ENCODE results near the gene TEDDM1.
"Not testable (repeated sequence)": the region's sequence is repeated elsewhere in the genome, so short reads cannot be mapped to it uniquely, and the experiment has no call there.

TEDDM1 gene

DNA sequence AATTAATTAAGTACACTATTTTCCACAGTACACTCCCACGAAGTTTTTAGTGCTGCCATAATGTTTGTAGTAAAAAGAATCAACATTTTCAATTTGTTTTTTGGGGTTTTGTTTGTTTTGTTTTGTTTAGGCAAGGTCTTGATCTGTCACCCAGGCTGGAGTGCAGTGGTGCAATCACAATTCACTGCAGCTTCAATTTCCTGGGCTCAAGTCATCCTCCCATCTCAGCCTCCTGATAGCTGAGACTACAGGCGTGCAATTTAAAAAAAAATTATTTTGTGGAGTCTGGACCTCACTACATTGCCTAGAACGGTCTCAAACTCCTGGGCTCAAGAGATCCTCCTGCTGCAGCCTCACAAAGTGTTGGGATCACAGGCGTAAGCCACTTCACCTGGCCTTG, 20.3 kb downstream of the TEDDM1 start:
- 0 out of 2 replicates have a peak, but pooled peaks cover under 1% of the 10 kb centered on the region for H3K79me2 ChIP-seq (ENCODE audit: insufficient read depth, low read length)

DNA sequence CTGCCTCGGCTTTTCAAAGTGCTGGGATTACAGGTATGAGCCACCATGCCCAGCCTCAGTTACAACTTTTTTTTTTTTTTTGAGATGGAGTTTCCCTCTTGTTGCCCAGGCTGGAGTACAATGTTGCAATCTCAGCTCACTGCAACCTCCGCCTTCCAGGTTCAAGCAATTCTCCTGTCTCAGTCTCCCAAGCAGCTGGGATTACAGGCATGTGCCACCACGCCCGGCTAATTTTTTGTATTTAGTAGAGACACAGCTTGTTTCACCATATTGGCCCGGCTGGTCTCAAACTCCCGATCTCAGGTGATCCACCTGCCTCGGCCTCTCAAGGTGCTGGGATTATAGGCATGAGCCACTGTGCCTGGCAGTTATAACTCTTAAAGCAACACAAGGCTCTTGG, 20.7 kb downstream of the TEDDM1 start:
- H3K27ac ChIP-seq (ENCODE audit: low read length); DNase-seq: not testable (repeated sequence)

More for the DNA sequence above, 20.3 kb downstream of the TEDDM1 start:
- H3K36me3 ChIP-seq (ENCODE audit: insufficient read depth, low read length) = peaks cover 32% of the 10 kb centered on the region
- no peak overlapping the region for H2AFZ ChIP-seq (ENCODE audit: low read depth, low read length)
- H3K9me3 ChIP-seq (ENCODE audit: insufficient read depth, low read length, severe bottlenecking) = no peaks in the 10 kb centered on the region
- H3K27ac ChIP-seq (ENCODE audit: low read length) = no peak overlapping the region
- no peak overlapping the region for H3K4me2 ChIP-seq (ENCODE audit: insufficient read depth, low read length)
- H3K4me3 ChIP-seq (ENCODE audit: low read depth in 1 of 2, low read length in 2 of 2) = no peak overlapping the region
- no peaks in the 10 kb centered on the region for H3K27me3 ChIP-seq (ENCODE audit: insufficient read depth, low read length, poor library complexity)
- peaks cover 24% of the 10 kb centered on the region for H4K20me1 ChIP-seq (ENCODE audit: insufficient read depth, low read length)
- no peak for DNase-seq
- no peak for TF ChIP-seq EZH2 (IDR thresholded peaks at IDR 0.05; ENCODE audit: borderline replicate concordance, low read depth, low read length, severe bottlenecking)
- TF ChIP-seq, protein P1, sequence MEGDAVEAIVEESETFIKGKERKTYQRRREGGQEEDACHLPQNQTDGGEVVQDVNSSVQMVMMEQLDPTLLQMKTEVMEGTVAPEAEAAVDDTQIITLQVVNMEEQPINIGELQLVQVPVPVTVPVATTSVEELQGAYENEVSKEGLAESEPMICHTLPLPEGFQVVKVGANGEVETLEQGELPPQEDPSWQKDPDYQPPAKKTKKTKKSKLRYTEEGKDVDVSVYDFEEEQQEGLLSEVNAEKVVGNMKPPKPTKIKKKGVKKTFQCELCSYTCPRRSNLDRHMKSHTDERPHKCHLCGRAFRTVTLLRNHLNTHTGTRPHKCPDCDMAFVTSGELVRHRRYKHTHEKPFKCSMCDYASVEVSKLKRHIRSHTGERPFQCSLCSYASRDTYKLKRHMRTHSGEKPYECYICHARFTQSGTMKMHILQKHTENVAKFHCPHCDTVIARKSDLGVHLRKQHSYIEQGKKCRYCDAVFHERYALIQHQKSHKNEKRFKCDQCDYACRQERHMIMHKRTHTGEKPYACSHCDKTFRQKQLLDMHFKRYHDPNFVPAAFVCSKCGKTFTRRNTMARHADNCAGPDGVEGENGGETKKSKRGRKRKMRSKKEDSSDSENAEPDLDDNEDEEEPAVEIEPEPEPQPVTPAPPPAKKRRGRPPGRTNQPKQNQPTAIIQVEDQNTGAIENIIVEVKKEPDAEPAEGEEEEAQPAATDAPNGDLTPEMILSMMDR (IDR thresholded peaks at IDR 0.05; ENCODE audit: borderline replicate concordance, extremely low read depth, low read length, poor library complexity, severe bottlenecking) = no peak
- H3K9ac ChIP-seq (ENCODE audit: low read depth, low read length) = no peak overlapping the region
- ATAC-seq (ENCODE audit: insufficient read depth, low read depth) = no peak
- no peaks in the 10 kb centered on the region for H3K4me1 ChIP-seq (ENCODE audit: insufficient read depth, low read length)

DNA sequence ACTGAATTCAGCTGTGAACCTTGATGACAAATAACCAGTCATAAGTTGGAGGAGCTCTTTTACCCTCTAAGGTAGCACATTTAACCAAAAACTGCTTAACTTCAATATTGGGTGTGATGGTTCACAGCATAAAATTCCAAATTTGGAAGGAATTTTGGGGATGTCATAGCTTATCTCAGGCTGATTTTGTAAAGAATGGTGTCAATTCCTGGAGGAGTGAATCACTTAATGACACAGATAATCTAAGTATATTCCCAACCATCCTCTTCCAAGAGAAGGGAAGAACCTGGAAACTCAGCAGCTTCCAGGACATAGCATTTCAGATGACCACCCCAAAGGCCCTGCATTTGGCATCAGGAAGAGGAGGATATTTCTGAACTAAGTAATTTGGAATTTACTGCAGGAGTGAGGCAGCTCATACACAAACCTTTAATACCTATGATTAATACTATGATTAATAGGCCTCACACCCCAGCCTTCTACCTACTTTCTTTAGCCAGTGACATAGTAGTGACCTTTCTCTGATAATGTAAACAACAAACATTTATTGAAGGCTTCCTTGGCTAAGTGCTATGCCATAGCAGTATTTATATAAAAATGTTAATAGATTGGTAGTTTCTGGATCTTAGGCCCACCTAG, 23.4 kb downstream of the TEDDM1 start:
- no peak overlapping the region; the same call in 1 of the 2 replicates for H2AFZ ChIP-seq (ENCODE audit: low read depth, low read length)

More for the DNA sequence above, 20.7 kb downstream of the TEDDM1 start:
- H3K4me1 ChIP-seq (ENCODE audit: insufficient read depth, low read length); H3K4me3 ChIP-seq (ENCODE audit: low read depth in 1 of 2, low read length in 2 of 2); H2AFZ ChIP-seq (ENCODE audit: low read depth, low read length); H3K4me2 ChIP-seq (ENCODE audit: insufficient read depth, low read length); ATAC-seq (ENCODE audit: insufficient read depth, low read depth); H3K9me3 ChIP-seq (ENCODE audit: insufficient read depth, low read length, severe bottlenecking); H3K9ac ChIP-seq (ENCODE audit: low read depth, low read length); H3K79me2 ChIP-seq (ENCODE audit: insufficient read depth, low read length); H3K27me3 ChIP-seq (ENCODE audit: insufficient read depth, low read length, poor library complexity): not testable (repeated sequence)
- H4K20me1 ChIP-seq (ENCODE audit: insufficient read depth, low read length) = peaks cover 21% of the 10 kb centered on the region
- H3K36me3 ChIP-seq (ENCODE audit: insufficient read depth, low read length) = peaks cover 29% of the 10 kb centered on the region

More for the DNA sequence above, 23.4 kb downstream of the TEDDM1 start:
- no peaks in the 10 kb centered on the region for H3K27me3 ChIP-seq (ENCODE audit: insufficient read depth, low read length, poor library complexity)
- no peak overlapping the region for H3K9ac ChIP-seq (ENCODE audit: low read depth, low read length)
- no peak overlapping the region for H3K27ac ChIP-seq (ENCODE audit: low read length)
- H3K4me3 ChIP-seq (ENCODE audit: low read depth in 1 of 2, low read length in 2 of 2) = no peak overlapping the region
- no peak overlapping the region for H3K4me2 ChIP-seq (ENCODE audit: insufficient read depth, low read length)
- H3K79me2 ChIP-seq (ENCODE audit: insufficient read depth, low read length) = no peaks in the 10 kb centered on the region
- ATAC-seq (ENCODE audit: insufficient read depth, low read depth) = no peak
- H3K9me3 ChIP-seq (ENCODE audit: insufficient read depth, low read length, severe bottlenecking) = no peaks in the 10 kb centered on the region
- DNase-seq = no peak
- no peak for TF ChIP-seq EZH2 (IDR thresholded peaks at IDR 0.05; ENCODE audit: borderline replicate concordance, low read depth, low read length, severe bottlenecking)
- TF ChIP-seq, protein P1 (IDR thresholded peaks at IDR 0.05; ENCODE audit: borderline replicate concordance, extremely low read depth, low read length, poor library complexity, severe bottlenecking) = no peak
- H3K36me3 ChIP-seq (ENCODE audit: insufficient read depth, low read length) = peaks cover 2% of the 10 kb centered on the region
- H4K20me1 ChIP-seq (ENCODE audit: insufficient read depth, low read length) = 0 out of 2 replicates have a peak, but pooled peaks cover under 1% of the 10 kb centered on the region
- H3K4me1 ChIP-seq (ENCODE audit: insufficient read depth, low read length) = no peaks in the 10 kb centered on the region
